IMR-90 (cell line): ENCODE results near the gene PXYLP1. TPM values are rescaled to one million over a fixed set of nuclear protein-coding genes. Genes with fewer than 3 reads are reported as not detected.

Experiments used
- ATAC-seq: fragments of 200-7000 bp; cut with Tn5 transposase; 2 replicates; pipeline ENCODE4 v1.9.1; 2020; ENCODE audit warnings: low read depth, mild to moderate bottlenecking, moderate library complexity
- BruUV-seq: library from RNA; stranded (reverse); fragments of 400-500 nt; replicated peaks from 2 replicates; lab custom pipeline; 2021; lab: Mats Ljungman, UMichigan
- CTCF ChIA-PET: fragments of 300-600 bp; formaldehyde crosslinking; extraction: SDS; loops from one replicate; lab custom pipeline; 2021; ENCODE audit warnings: antibody characterized with exemption; lab: Yijun Ruan, JAX
- POLR2A ChIA-PET: fragments of 300-600 bp; sonication (Branson Sonifier 250); formaldehyde crosslinking; loops from one replicate; lab custom pipeline; 2022; ENCODE audit warnings: antibody characterized with exemption; ENCODE audit not compliant: unreplicated experiment; lab: Charles Lee
- DNase-seq: peaks from one replicate; pipeline ENCODE4 v3.0.0; 2013
- H2AFZ ChIP-seq: replicated peaks from 2 replicates; pipeline ENCODE3; 2013; ENCODE audit warnings: low read length, mild to moderate bottlenecking; ENCODE audit not compliant: poor library complexity
- H2AK5ac ChIP-seq: 2 replicates; pipeline ENCODE4 v1.6.1; 2013; ENCODE audit warnings: low read depth, low read length, inconsistent platforms
- H2AK9ac ChIP-seq: replicated peaks from 2 replicates; pipeline ENCODE3; 2013; ENCODE audit warnings: mild to moderate bottlenecking, low read depth, low read length, moderate library complexity; ENCODE audit not compliant: poor library complexity
- H2BK120ac ChIP-seq: 2 replicates; pipeline ENCODE4 v1.6.1; 2013; ENCODE audit warnings: low read depth, low read length, inconsistent platforms
- H2BK15ac ChIP-seq: 3 replicates; pipeline ENCODE4 v1.6.1; 2013; ENCODE audit warnings: low read depth, low read length, inconsistent platforms
- H2BK20ac ChIP-seq: 2 replicates; pipeline ENCODE4 v1.6.1; 2013; ENCODE audit warnings: low read depth, mild to moderate bottlenecking, inconsistent platforms, low read length, moderate library complexity
- H2BK5ac ChIP-seq: 2 replicates; pipeline ENCODE4 v1.6.1; 2013; ENCODE audit warnings: mild to moderate bottlenecking, low read depth, low read length, inconsistent platforms; ENCODE audit not compliant: poor library complexity, severe bottlenecking
- H3K14ac ChIP-seq: replicated peaks from 2 replicates; pipeline ENCODE4 v1.6.1; 2013; ENCODE audit warnings: low read depth, low read length, inconsistent platforms
- H3K18ac ChIP-seq: 2 replicates; pipeline ENCODE4 v1.6.1; 2013; ENCODE audit warnings: low read depth, low read length, control low read depth
- H3K23ac ChIP-seq: 2 replicates; pipeline ENCODE4 v1.6.1; 2013; ENCODE audit warnings: low read depth, low read length, inconsistent platforms
- H3K27ac ChIP-seq: 2 replicates; pipeline ENCODE4 v1.5.1; 2013; ENCODE audit warnings: mild to moderate bottlenecking, control low read depth, low read length; ENCODE audit not compliant: insufficient read depth
- H3K27me3 ChIP-seq: 2 replicates; pipeline ENCODE4 v1.6.1; 2013; ENCODE audit warnings: low read length; ENCODE audit not compliant: control insufficient read depth, insufficient read depth
- H3K36me3 ChIP-seq: 2 replicates; pipeline ENCODE4 v1.6.1; 2013; ENCODE audit warnings: low read length, mixed read lengths; ENCODE audit not compliant: control insufficient read depth, insufficient read depth
- H3K4ac ChIP-seq: 2 replicates; pipeline ENCODE4 v1.6.1; 2013; ENCODE audit warnings: low read depth, low read length, inconsistent platforms
- H3K4me1 ChIP-seq: 2 replicates; pipeline ENCODE4 v1.6.1; 2013; ENCODE audit warnings: low read length, mixed read lengths; ENCODE audit not compliant: control insufficient read depth, insufficient read depth
- H3K4me2 ChIP-seq: 2 replicates; pipeline ENCODE4 v1.6.1; 2013; ENCODE audit warnings: low read depth, mild to moderate bottlenecking, control low read depth, low read length, moderate library complexity
- H3K4me3 ChIP-seq: 2 replicates; pipeline ENCODE4 v1.5.1; 2013; ENCODE audit warnings: low read depth, mild to moderate bottlenecking, control low read depth, low read length, moderate library complexity; ENCODE audit not compliant: insufficient read depth
- H3K56ac ChIP-seq: 2 replicates; pipeline ENCODE4 v1.6.1; 2013; ENCODE audit warnings: low read length, inconsistent platforms; ENCODE audit not compliant: insufficient read depth; ENCODE audit errors: extremely low read depth
- H3K79me1 ChIP-seq, 2 experiments: 2 replicates each; pipeline ENCODE4 v1.6.1; 2013; ENCODE audit warnings: low read length in 2 of 2, inconsistent platforms in 1 of 2, low read depth in 1 of 2
- H3K9ac ChIP-seq: 2 replicates; pipeline ENCODE4 v1.6.1; 2013; ENCODE audit warnings: low read depth, low read length, control low read depth
- H3K9me1 ChIP-seq: 2 replicates; pipeline ENCODE4 v1.6.1; 2013; ENCODE audit warnings: low read length, inconsistent platforms; ENCODE audit not compliant: insufficient read depth
- H3K9me3 ChIP-seq: 2 replicates; pipeline ENCODE4 v1.6.1; 2013; ENCODE audit warnings: low read length; ENCODE audit not compliant: control insufficient read depth, insufficient read depth
- H4K20me1 ChIP-seq: 2 replicates; pipeline ENCODE4 v1.6.1; 2013; ENCODE audit warnings: low read length, inconsistent platforms; ENCODE audit not compliant: insufficient read depth
- H4K5ac ChIP-seq: 2 replicates; pipeline ENCODE4 v1.6.1; 2013; ENCODE audit warnings: mild to moderate bottlenecking, low read depth, low read length, control low read depth
- H4K8ac ChIP-seq, 2 experiments: 2 replicates each; pipeline ENCODE4 v1.6.1; 2013; ENCODE audit warnings: low read depth in 2 of 2, low read length in 2 of 2, control low read depth in 1 of 2, inconsistent platforms in 1 of 2
- H4K91ac ChIP-seq: 2 replicates; pipeline ENCODE4 v1.6.1; 2013; ENCODE audit warnings: low read depth, low read length, inconsistent platforms; ENCODE audit not compliant: insufficient read depth
- BHLHE40 ChIP-seq: fragments of 150-350 bp; IDR thresholded peaks from 2 replicates; pipeline ENCODE4 v1.6.1; 2016; ENCODE audit warnings: mild to moderate bottlenecking, low read depth, low read length
- CTCF ChIP-seq: conservative IDR thresholded peaks from 2 replicates; pipeline ENCODE4 v1.5.1; 2012; ENCODE audit warnings: mild to moderate bottlenecking, low read depth, low read length, improper control_type of control experiment
- FOS ChIP-seq: fragments of 150-350 bp; IDR thresholded peaks from 2 replicates; pipeline ENCODE4 v1.6.1; 2016; ENCODE audit warnings: low read depth, low read length
- MAFK ChIP-seq: IDR thresholded peaks from 2 replicates; pipeline ENCODE4 v1.6.1; 2012; ENCODE audit warnings: low read depth, low read length, improper control_type of control experiment
- MAZ ChIP-seq: IDR thresholded peaks from 2 replicates; pipeline ENCODE4 v1.6.1; 2012; ENCODE audit warnings: low read depth, mild to moderate bottlenecking, low read length, improper control_type of control experiment, moderate library complexity, borderline replicate concordance
- MXI1 ChIP-seq: IDR thresholded peaks from 2 replicates; pipeline ENCODE4 v1.6.1; 2012; ENCODE audit warnings: low read depth, mild to moderate bottlenecking, low read length, moderate library complexity, borderline replicate concordance
- NFE2L2 ChIP-seq: fragments of 150-350 bp; IDR thresholded peaks from 2 replicates; pipeline ENCODE4 v1.6.1; 2016; ENCODE audit warnings: low read depth, mild to moderate bottlenecking, low read length
- POLR2A ChIP-seq: IDR thresholded peaks from 2 replicates; pipeline ENCODE4 v1.6.1; 2012; ENCODE audit warnings: mild to moderate bottlenecking, low read depth, low read length
- RAD21 ChIP-seq: IDR thresholded peaks from 2 replicates; pipeline ENCODE4 v1.6.1; 2012; ENCODE audit warnings: low read length, improper control_type of control experiment
- RCOR1 ChIP-seq: IDR thresholded peaks from 2 replicates; pipeline ENCODE4 v1.6.1; 2012; ENCODE audit warnings: mild to moderate bottlenecking, low read length, improper control_type of control experiment; ENCODE audit not compliant: insufficient replicate concordance
- SMC3 ChIP-seq: fragments of 150-350 bp; IDR thresholded peaks from 2 replicates; pipeline ENCODE4 v1.6.1; 2016; ENCODE audit warnings: low read depth, mild to moderate bottlenecking, antibody characterized with exemption, low read length, moderate library complexity
- USF2 ChIP-seq: fragments of 150-350 bp; IDR thresholded peaks from 2 replicates; pipeline ENCODE4 v1.6.1; 2017; ENCODE audit warnings: mild to moderate bottlenecking, antibody characterized with exemption, low read length, low read depth
- WGBS, 2 experiments: methylation state at CpG; one replicate each; pipeline versions ENCODE4 v1.1.5 to v1.1.7; 2013; ENCODE audit warnings: missing lambda C conversion rate in 2 of 2; ENCODE audit not compliant: insufficient read length in 1 of 2; ENCODE audit errors: extremely low coverage in 2 of 2; 5-methylcytosine and 5-hydroxymethylcytosine counted together
- dilution Hi-C: fragments of 300-500 bp; cut with HindIII; formaldehyde crosslinking; loops from one replicate; pipeline ENCODE4 v1.14.3; 2018; ENCODE audit warnings: low sequenced_read_pairs; ENCODE audit not compliant: unreplicated experiment
- in situ Hi-C: fragments of 300-500 bp; cut with MboI; formaldehyde crosslinking; loops from 3 replicates; pipeline ENCODE4 v1.14.3; 2019; ENCODE audit warnings: low sequenced_read_pairs, inconsistent platforms, mixed read lengths
- intact Hi-C: fragments of 100-400 bp; cut with micrococcal nuclease; formaldehyde crosslinking; loops from 2 replicates; pipeline ENCODE4 v1.10.0; 2022
- polyA plus RNA-seq, 3 experiments: library from polyadenylated mRNA; depleted of rRNA; stranded (reverse); fragments of >200 nt; gene quantifications; 2 replicates each; pipeline ENCODE4 v1.2.3, GENCODE V29; 2012; ENCODE audit warnings: low replicate concordance in 1 of 3
- total RNA-seq: library from RNA; depleted of rRNA; stranded (reverse); fragments of >200 nt; gene quantifications from 2 replicates; pipeline ENCODE4 v1.2.3, GENCODE V29; 2012

The PXYLP1 gene
- total and polyA plus RNA-seq, 2 of the 4 experiments (the other 2 are of a cell fraction): 11.7 to 15.6 TPM

GRCh38 chr3:141275511-141275910, 43.9 kb downstream of the PXYLP1 start:
- Histone ChIP-seq H4K20me1 (no peaks in the 10 kb centered on the region), H3K36me3 (no peaks in the 10 kb centered on the region), H3K27ac (no peak overlapping the region), H3K4me3 (no peak overlapping the region), H2AK5ac (no peak overlapping the region), H2AK9ac (no peak overlapping the region), H4K5ac (no peak overlapping the region), H2BK120ac (no peak overlapping the region; the same call in 1 of the 2 replicates), H3K56ac (no peak overlapping the region), H3K9me3 (no peaks in the 10 kb centered on the region), H2BK5ac (no peak overlapping the region), H3K4me1 (peaks cover 14% of the 10 kb centered on the region), H3K9me1 (peaks cover 5% of the 10 kb centered on the region), H4K8ac (no peak overlapping the region), H3K27me3 (no peaks in the 10 kb centered on the region), H4K91ac (no peak overlapping the region), H3K14ac (no peak overlapping the region), H3K4ac (no peak overlapping the region), H3K18ac (no peak overlapping the region), H3K23ac (no peak overlapping the region), H3K9ac (no peak overlapping the region), H3K79me1 (no peaks in the 10 kb centered on the region; a peak in 1 of 4 replicates), H3K4me2 (no peak overlapping the region), H2BK20ac (no peak overlapping the region), H2AFZ (no peak overlapping the region), H2BK15ac (no peak overlapping the region)
- WGBS, 2 experiments: no CpG with 5 or more reads among the region's 2 CpGs
- CTCF ChIA-PET: no interaction called here
- dilution Hi-C loops (no loop called here), intact Hi-C loops (no loop called here), in situ Hi-C loops (no loop called here)
- no peak for ATAC-seq
- no TSS peak for BruUV-seq
- no peak for DNase-seq
- TF ChIP-seq NFE2L2 (no peak), BHLHE40 (no peak), SMC3 (no peak), RAD21 (no peak), CTCF (no peak), RCOR1 (no peak), MXI1 (no peak), USF2 (no peak), MAZ (no peak), MAFK (no peak), POLR2A (no peak), FOS (no peak)
- POLR2A ChIA-PET: no interaction called here
